ENCODE measurements around the gene NUCB2. TPM values are rescaled to one million over a fixed set of nuclear protein-coding genes. Genes with fewer than 3 reads are reported as not detected.
"Not testable (repeated sequence)": the region's sequence is repeated elsewhere in the genome, so short reads cannot be mapped to it uniquely, and the experiment has no call there.

NUCB2 gene
- 40.4 TPM for polyA plus RNA-seq (ENCODE audit: insufficient read length)

DNA sequence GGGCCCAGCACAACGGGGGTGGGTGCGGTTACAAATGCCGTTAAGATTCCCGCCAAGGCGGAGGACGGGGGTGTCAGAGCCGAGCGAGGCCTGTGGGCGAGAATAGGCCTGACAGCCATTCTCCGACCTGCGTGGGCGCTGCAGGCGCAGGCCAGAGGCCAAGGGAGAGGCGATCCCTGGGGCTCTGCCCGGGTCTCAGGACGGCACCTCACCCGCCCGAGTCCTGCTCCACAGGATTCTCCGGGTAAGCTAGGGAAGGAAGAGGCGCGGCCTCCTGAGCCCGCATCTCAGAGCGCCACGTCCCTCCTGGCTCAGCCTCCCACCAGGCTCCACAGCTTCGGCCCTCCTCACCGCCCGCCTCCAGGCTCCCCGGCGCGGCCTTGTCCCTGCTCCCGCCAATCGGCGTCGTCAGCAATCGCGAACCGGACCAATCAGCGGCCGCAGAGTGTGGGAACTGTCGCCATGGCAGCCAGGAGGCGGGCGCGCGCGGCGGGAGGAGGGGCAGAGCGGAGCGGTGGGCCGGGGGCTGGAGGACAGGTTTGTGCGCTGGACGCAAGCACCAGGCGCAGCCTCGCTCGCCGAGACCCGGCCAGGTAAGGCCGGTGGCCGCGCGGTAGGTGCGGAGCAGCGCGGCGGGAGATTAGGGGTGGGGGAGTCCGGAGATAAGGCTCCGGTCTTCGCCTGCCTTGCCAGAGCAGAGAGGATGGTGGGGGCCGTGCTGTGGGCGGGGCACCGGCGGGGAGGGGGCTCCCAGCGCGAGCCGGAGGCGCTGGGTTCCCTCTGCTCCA is at the start of gene NUCB2:
NUCB2 (plus strand) TSS at position 504 of the 788 bp plus-strand sequence. CDS start 18,585 bp downstream, outside the sequence.
- DNase-seq, result peak; percentile 95

- not testable (repeated sequence) for DNase-seq
These were observed 48.2 kb upstream of the NUCB2 start for GRCh38 chr11:17228186-17228925.

DNA sequence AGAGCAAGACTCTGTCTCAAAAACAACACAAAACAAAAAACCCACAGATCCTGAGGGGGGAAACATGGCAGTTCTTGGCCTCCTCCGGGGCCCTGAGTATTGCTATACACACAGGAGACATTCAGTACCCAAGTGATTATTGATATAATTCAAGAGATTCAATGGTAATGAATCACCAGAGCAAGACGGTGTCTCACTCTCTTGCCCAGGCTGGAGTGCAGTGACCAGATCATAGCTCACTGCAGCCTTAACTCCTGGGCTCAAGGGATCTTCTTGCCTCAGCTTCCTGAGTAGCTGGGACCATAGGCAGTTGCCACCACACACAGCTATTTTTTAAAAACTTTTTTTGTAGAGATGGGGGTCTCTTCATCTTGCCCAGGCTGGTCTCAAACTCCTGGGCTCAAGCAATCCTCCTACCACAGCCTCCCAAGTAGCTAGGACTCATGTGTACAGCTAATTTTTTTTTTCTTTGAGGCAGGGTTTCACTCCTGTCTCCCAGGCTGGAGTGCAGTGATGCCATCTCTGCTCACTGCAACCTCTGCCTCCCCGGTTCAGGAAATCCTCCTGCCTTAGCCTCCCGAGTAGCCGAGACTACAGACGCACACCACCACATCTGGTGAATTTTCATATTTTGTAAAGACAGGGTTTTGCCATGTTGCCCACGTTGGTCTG is 46.9 kb upstream of the NUCB2 start:
- DNase-seq, result no peak

DNA sequence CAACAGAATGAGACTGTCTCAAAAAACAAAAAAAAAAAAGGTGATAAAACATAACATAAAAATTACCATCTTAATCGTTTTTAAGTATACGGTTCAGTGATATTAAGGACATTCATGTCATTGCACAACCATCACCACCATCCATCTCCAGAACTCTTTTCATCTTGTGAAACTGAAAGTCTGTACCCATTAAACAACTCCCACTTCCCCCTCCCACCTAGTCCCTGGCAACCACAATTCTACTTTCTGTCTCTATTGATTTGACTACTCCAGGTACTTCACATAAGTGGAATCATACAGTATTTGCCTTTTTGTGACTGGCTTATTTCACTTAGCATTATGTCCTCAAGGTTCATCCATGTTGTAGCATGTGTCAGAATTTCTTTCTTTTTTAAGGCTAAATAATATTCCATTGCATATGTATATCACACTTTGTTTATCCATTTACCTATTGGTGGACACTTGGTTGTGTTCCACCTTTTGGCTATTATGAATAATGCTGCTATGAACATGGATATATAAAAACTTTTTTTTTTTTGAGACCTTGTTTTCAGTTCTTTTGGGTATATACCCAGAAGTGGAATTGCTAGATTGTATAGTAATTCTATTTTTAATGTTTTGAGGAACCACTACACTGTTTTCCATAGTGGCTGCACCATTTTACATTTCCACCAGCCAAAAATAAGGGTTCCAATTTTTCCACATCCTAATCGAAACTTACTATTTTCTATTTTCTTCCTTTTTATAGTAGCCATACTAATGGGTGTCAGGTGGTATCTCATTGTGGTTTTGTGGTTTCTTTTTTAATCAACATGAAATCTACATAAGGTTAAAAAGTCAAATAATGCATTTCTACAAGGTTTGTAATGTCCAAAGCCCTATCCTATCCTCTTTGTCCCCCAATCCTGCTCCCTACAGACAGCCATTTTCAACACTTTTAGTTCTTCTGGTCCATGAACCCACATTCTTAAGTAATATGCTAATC is 45.4 kb upstream of the NUCB2 start:
- no peak for DNase-seq

DNA sequence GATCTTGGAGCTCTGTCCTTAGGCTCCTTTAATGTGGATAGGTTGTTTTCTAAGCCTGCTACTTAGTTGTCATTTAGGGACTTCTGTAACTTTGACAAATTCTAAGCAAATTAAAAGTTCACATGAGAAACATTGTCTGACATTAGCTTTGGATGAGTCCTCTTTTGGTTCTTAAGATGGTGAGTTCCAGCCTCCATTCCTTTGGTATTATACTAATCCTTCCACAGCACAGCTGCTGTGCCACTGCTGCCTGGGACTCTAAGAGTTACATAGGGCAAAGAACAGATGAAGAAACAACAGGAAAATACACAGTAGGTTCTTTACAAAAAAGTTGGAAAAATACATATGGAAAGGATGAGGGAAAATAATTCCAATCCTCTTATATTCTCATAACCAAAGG is 43.4 kb upstream of the NUCB2 start:
- DNase-seq, result no peak

DNA sequence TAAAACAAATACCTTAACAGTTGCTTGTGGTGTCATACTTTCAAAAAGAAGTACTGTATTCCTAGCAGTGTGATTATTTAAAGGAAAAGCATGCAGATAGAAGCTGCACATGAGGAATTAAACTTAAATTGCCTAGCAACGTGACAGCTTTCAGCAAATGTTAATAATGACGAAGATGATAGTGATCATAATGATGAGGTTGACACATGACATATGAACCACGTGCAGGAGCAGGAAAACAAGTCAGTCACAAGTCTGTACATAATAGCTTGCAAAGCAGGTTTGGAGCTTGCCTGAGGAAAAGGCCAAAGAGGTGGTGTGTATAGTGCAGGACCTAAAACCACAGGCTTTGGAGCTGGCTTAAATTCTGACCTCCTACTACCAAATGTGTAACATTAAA is 38.2 kb upstream of the NUCB2 start:
- DNase-seq, result no peak

- not testable (repeated sequence) for DNase-seq
These were observed 36.6 kb upstream of the NUCB2 start for GRCh38 chr11:17239927-17240326.

DNA sequence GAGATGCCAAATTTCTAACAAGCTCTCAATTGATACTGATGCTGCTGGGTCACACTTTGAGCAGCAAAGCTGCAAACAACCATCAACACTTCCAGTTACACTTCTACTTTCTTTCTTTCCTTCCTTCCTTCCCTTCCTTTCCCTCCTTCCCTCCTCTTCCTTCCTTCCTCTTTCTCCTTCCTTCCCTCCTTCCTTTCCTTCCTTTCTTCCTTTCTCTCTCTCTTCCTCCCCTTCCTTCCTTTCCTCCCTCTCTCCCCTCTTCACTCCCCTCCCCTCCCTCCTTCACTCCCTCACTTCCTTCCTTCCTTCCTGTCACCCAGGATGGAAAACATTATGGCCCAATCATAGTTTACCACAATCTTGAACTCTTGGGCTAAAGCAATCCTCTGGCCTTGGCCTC is 35.8 kb upstream of the NUCB2 start:
- DNase-seq, result no peak

- DNase-seq, result not testable (repeated sequence)
These were observed 33.6 kb upstream of the NUCB2 start for GRCh38 chr11:17242954-17243353.

DNA sequence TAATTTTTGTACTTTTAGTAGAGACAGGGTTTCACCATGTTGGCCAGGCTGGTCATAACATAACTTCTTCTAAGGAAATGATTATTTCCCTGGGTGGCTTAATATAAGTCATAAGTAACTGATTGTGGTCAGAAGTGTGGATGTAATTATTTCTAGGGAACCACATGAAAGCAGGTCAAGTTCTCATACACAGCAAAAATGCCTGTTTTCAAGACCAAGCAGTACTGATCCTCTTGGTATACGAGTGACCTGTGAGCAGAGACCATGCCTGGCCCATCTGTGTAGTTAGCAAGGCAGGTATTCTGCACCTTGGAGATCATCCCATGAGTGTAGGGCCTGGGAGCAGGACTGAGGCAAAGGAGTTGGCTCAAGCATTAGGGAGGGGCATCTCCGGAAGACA is 32.5 kb upstream of the NUCB2 start:
- DNase-seq, result no peak

DNA sequence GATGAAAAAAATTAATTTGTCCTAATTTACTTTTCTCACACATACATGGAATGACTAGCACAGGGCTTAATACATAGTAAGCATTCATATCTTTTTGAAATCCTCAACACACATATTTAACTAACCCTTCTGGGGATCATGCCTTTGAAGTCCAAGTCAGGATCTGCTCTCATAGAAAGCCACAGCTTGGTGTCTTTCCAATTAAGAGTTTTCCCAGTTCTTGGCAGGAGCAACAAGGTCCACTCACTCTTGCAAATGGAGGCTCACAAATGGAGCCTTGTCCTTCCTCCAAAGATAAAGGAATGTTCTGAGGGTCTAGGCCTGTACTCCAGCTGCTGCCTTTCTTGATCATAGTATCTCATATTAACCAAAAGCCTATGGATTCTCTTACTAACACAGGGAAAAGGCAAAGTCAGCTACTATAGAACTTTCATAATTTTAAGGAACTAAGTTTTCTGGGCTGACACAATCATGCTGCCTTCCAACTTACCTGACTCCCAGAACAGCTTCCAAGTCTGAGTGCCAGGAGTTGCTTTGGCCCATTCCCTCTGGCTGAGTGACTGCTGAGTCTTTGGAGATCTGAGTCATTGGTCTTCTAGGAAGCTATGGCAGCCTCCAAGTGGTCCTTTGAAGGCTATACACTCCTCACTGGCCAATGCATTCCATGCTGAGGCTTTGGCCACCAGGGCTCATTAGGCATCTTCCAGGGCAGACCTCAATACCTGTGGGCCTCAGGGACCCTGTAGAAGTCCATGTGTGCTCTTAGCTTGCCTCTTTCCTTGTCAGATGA is 25.8 kb upstream of the NUCB2 start:
- DNase-seq, result no peak

DNA sequence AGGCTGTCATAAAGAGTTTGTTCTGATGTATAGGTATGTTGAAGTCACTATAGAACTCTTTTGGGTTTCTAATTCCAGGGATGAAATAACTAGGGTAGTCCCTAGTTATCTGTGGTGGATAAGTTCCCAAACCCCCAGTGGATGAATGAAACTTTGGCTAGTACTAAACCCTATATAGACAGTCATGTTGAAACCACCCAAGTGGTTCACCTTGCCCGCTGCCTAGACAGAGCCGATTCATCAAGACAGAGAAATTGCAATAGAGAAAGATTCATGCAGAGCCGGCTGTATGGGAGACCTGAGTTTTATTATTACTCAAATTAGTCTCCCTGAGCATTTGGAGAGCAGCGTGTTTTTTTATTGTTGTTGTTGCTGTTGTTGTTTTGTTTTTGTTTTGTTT is 23.8 kb upstream of the NUCB2 start:
- no peak for DNase-seq

DNA sequence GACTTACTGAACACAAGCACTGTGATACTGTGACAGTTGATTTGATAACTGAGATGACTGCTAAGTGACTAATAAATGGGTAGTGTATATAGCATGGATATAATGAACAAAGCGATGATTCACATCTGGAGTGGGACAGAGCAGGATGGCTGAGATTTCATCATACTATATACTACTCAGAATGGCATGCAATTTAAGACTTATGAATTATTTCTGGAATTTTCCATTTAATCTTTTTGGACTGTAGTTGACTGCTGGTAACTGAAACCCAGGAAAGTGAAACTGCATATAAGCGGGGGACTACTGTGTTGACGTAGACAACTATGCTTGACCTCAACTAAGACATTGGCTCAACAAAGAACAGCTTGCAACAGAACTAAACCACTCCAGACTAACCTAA is 20.0 kb upstream of the NUCB2 start:
- DNase-seq, result no peak

- no peak for DNase-seq
These were observed 19.3 kb upstream of the NUCB2 start for GRCh38 chr11:17257196-17257595.

DNA sequence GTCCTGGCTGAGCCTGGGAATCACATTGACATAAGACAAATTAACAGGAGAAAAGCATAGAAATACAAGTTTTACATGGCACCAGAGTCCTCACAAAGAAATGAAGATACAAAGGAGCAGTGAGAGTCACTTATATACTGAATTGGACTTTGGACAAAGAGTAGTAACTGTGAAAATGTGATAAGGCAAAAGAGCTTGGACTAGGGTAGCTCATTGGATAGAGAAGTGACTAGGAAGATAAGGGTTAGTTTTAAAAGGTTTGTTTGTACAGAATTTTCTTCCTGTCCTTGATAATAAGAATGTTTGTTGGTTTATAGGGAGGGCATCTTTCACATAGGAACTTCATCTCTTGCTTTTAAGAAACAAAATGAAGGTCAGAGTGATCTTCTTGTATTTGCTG is 17.9 kb upstream of the NUCB2 start:
- DNase-seq, result no peak

DNA sequence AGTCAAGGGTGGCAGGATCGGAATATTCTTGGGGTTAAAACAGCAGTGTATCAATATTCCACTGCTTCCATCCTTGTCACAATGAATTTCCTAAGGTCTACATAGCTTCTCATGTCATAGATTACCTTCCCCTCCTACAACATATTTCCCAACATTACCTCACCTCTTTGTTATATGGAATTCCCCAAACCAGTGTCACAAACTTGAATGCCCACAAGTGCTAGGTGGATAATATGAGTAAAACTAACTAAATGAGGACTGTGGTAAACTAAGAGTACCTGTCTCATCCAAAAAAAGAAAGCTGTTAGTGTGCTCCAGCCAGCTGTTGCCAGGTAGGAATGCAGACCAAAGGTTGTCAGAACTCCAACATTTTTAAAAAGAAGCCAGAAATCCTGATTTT is 17.0 kb upstream of the NUCB2 start:
- no peak for DNase-seq

- DNase-seq, result no peak
These were observed 16.5 kb upstream of the NUCB2 start for GRCh38 chr11:17260020-17260419.

DNA sequence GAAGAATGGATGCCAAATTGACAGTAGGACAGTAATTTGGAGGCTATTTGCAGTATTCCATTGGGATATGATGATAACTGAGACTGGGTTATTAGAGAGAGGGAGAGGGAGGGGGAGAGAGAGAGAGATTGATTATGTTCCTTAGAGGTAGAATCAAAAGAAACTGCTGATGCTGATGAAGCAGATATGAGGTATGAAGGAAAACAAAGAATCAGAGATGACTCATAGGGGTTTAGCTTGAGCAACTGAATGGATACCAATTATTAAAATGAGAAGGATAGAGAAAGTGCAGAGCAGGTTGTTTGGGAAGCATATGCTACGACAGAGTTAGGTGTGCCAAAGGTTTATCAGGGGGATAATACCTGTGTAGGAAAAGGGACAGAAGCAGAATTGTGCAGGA is 12.8 kb upstream of the NUCB2 start:
- no peak for DNase-seq

- DNase-seq, result no peak
These were observed 9.8 kb upstream of the NUCB2 start for GRCh38 chr11:17266781-17267180.

DNA sequence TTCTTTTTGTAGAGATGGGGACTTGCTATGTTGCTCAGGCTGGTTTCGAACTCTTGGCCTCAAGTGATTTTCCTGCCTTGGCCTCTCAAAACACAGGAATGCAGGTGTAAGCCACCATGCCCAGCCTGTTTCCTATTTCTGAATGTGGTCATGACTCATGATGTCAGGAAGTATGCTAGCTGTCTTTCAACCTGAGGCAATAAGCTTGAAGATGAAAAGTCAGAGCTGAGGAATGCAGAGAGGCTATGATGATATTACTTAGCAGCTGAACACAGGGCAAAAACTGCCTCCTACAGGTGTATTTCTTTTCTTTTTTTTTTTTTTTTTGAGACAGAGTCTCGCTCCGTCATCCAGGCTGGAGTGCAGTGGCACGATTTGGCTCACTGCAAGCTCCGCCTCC is 9.0 kb upstream of the NUCB2 start:
- no peak for DNase-seq

GRCh38 chr11:17268500-17268899 is 8.0 kb upstream of the NUCB2 start:
- DNase-seq, result not testable (repeated sequence)

Data from hindlimb muscle (tissue), 1 donor.